PFSK-1 (cell line): ENCODE data around the gene WDR45B.

Source experiments
- FOXP2 ChIP-seq: optimal IDR thresholded peaks from 2 replicates; pipeline ENCODE3; 2011; ENCODE audit warnings: borderline replicate concordance, control low read depth, inconsistent platforms; ENCODE audit not compliant: insufficient read depth; ENCODE audit errors: extremely low read length, extremely low read depth
- POLR2AphosphoS5 ChIP-seq: IDR thresholded peaks from 2 replicates; pipeline ENCODE4 v1.6.1; 2012; ENCODE audit warnings: low read depth, mild to moderate bottlenecking, control low read depth, low read length, moderate library complexity
- SIN3A ChIP-seq: IDR thresholded peaks from 2 replicates; pipeline ENCODE4 v1.6.1; 2012; ENCODE audit warnings: mild to moderate bottlenecking, low read length, moderate library complexity, borderline replicate concordance; ENCODE audit not compliant: insufficient read depth
- TAF1 ChIP-seq: IDR thresholded peaks from 2 replicates; pipeline ENCODE4 v1.6.1; 2012; ENCODE audit warnings: low read length, control low read depth, borderline replicate concordance; ENCODE audit not compliant: insufficient read depth
- TF ChIP-seq, protein P1 (sequence below), 2 experiments: IDR thresholded peaks; 2 replicates each; pipeline versions ENCODE4 v1.6.1 to v1.8.0; 2011 to 2012; ENCODE audit warnings: low read depth in 2 of 2, low read length in 2 of 2, control low read depth in 1 of 2, inconsistent platforms in 1 of 2, mild to moderate bottlenecking in 1 of 2, moderate library complexity in 1 of 2; ENCODE audit not compliant: insufficient read depth in 1 of 2

The WDR45B gene

GRCh38 chr17:82674656-82675475, 26.6 kb upstream of the WDR45B start:
- TF ChIP-seq, protein P1, sequence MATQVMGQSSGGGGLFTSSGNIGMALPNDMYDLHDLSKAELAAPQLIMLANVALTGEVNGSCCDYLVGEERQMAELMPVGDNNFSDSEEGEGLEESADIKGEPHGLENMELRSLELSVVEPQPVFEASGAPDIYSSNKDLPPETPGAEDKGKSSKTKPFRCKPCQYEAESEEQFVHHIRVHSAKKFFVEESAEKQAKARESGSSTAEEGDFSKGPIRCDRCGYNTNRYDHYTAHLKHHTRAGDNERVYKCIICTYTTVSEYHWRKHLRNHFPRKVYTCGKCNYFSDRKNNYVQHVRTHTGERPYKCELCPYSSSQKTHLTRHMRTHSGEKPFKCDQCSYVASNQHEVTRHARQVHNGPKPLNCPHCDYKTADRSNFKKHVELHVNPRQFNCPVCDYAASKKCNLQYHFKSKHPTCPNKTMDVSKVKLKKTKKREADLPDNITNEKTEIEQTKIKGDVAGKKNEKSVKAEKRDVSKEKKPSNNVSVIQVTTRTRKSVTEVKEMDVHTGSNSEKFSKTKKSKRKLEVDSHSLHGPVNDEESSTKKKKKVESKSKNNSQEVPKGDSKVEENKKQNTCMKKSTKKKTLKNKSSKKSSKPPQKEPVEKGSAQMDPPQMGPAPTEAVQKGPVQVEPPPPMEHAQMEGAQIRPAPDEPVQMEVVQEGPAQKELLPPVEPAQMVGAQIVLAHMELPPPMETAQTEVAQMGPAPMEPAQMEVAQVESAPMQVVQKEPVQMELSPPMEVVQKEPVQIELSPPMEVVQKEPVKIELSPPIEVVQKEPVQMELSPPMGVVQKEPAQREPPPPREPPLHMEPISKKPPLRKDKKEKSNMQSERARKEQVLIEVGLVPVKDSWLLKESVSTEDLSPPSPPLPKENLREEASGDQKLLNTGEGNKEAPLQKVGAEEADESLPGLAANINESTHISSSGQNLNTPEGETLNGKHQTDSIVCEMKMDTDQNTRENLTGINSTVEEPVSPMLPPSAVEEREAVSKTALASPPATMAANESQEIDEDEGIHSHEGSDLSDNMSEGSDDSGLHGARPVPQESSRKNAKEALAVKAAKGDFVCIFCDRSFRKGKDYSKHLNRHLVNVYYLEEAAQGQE (IDR thresholded peaks at IDR 0.05; ENCODE audit: insufficient read depth in 1 of 2, low read depth in 2 of 2, low read length in 2 of 2) = no peak
- TF ChIP-seq POLR2AphosphoS5 = no peak
- TF ChIP-seq TAF1 = no peak
- no peak for TF ChIP-seq FOXP2
- no peak for TF ChIP-seq SIN3A

GRCh38 chr17:82670661-82671450, 22.6 kb upstream of the WDR45B start:
- TF ChIP-seq POLR2AphosphoS5 = no peak
- TF ChIP-seq FOXP2 = no peak
- TF ChIP-seq, protein P1 (IDR thresholded peaks at IDR 0.05; ENCODE audit: insufficient read depth in 1 of 2, low read depth in 2 of 2, low read length in 2 of 2) = no peak
- TF ChIP-seq SIN3A = no peak
- TF ChIP-seq TAF1 = no peak

- TF ChIP-seq SIN3A = no peak
- TF ChIP-seq, protein P1 (IDR thresholded peaks at IDR 0.05; ENCODE audit: insufficient read depth in 1 of 2, low read depth in 2 of 2, low read length in 2 of 2) = no peak
- TF ChIP-seq TAF1 = no peak
- no peak for TF ChIP-seq FOXP2
- no peak for TF ChIP-seq POLR2AphosphoS5
Measured at GRCh38 chr17:82668631-82669099, 20.4 kb upstream of the WDR45B start.

GRCh38 chr17:82668024-82668630, 19.9 kb upstream of the WDR45B start:
- TF ChIP-seq FOXP2 (no peak), TAF1 (no peak), SIN3A (no peak), POLR2AphosphoS5 (no peak)
- TF ChIP-seq, protein P1 (IDR thresholded peaks at IDR 0.05; ENCODE audit: insufficient read depth in 1 of 2, low read depth in 2 of 2, low read length in 2 of 2) = no peak
